NAMALWA (cell line): ENCODE data around the gene SERGEF.

Experiments
- DNase-seq: peaks from one replicate; pipeline ENCODE4 v3.0.0-alpha.2; 2015; ENCODE audit warnings: low spot score

The SERGEF gene

DNA sequence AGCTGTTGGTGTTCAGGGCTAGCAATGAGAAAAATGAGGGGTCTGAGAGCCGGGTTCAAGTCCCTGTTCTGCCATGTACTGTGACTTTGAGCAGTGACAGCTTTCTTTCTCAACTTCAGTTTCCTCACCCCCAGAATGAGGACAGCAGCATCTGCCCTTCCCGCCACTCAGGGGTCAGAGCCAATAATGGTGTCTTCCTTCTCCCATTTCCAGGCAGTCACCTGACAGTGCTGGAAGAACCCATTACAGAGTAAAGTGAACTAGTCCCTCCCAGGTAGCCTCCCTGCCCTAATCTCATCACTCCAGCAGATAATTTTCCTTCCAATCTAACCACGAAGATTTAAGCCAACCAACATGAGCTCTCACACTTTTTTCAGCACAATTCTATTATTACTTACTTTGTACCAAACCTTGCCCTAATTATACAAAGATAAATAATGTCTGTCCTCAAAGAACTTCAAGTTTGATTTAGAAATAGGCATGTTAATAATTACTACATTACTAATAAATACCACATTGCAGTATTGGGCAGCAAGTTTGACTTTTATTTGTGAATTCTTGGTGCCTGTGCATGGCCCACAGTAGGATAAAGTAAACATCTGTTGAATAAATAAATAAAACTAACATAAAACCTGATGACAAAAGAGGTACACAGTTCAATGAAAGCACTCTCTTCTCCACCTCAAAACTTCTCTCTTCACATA lies 61.0 kb downstream of the SERGEF start:
- DNase-seq: no peak

- no peak for DNase-seq
These were observed 62.2 kb downstream of the SERGEF start for GRCh38 chr11:17950644-17951043.

DNA sequence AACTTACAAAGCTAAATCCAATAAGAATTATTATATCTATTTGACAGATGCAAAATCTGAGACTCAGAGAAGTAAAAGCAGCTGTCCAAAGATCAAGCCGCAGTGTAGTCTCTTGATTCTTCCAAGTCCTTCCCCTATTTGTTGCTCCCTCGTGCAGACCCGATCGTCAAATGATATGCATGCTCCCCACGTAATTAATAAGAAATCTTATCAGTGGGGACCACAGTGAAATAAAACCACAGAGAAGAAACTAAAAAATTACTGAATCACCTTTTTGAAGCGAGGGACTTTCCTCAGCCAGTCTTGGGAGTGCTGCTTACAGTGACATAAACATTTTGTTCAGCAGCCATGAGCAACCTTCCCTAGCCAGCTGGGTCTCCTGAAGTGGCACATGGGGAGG lies 64.6 kb downstream of the SERGEF start:
- DNase-seq: no peak

GRCh38 chr11:17939542-17939941 lies 73.3 kb downstream of the SERGEF start:
- no peak for DNase-seq

DNA sequence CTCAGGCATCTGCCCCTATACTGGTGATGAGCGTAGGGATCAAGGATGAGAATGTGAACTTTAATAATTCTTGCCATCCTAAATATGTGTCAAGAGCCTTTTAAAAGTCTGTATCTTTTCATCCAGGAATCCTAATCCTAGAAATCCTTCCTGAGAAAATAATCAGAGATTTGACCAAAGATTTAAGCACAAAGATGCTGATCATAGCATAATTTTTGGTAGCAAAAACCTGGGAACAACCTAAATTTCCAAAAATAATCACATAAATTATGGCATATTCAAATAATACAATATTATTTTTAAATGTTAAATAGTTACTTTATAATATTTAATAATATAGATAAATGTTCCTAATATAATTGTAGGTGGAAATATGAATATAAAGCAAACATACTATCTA lies 76.1 kb downstream of the SERGEF start:
- DNase-seq: no peak

DNA sequence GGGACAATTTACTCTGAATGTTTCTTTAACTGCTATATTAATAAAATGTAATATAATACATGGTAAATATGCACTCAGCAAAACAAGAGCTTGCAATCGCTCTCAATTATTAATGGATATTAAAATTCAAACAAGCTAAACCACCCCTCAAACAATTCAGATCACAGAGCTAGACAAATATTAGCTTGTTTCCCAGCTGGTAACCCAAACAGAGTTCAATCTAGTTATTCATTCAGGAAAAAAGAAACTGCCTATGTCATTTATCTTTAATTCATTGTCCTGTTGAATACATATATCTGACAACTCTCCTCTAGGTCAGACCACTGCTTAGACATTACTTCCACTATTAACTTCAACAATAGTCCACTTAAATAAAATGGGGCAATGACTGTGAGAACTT lies 78.7 kb downstream of the SERGEF start:
- DNase-seq: no peak

- no peak for DNase-seq
These were observed 79.1 kb downstream of the SERGEF start for GRCh38 chr11:17933708-17934107.

DNA sequence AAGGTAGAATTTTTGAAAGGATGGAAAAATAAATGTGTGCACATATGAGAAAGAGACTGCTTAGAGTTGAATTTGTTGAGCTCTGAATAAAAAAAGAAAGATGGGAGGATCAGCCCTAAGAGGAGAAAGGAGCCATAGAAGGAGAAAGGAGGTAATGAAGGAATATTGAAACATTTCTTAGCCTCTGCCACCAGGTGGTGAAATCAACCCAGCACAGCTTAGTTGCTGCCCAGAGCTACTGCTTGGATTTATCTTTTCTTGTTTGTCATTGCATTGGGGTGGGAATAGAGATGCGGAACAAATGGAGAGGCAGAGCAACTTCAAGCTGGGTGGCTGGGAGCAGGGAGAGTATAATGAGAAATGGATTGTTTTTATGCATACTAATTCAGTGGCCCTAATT lies 80.4 kb downstream of the SERGEF start:
- no peak for DNase-seq

DNA sequence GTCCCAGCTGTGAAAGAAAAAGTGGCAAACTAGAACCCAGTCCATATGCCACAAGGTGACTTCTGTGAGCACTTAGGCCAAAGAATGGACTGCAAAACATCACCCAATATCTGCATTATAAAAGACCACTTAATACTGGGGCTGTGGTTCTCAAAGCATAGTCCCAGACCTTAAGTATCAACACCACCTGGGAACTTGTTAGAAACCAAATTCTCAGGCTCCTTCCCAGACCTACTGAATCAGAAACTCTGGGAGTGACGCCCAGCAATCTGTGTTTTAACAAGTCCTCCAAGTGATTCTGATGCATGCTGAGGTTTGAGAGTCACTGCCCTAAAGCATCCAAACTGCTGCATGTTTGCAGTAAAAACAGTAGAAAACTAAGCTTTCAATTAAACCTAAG lies 81.3 kb downstream of the SERGEF start:
- DNase-seq: no peak

GRCh38 chr11:17930544-17931125 lies 82.2 kb downstream of the SERGEF start:
- no peak for DNase-seq

DNA sequence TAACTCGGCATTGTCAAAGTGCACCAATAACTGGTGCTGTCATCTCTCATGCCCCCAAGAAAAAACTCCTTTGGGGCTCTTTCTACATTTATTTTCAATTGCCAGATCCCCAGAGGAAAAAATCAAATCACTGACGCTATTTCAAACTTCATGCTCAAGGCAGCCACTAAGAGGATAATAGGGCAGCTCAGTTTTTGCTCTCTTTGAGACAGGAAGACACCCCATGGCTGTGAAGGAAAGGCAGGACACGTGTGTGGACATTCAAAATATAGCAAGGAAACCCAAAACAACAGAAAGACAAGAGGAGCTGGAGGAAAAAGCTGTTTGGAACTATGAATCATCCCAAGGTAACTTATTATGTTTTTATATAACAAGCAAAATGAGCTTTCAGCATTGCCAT lies 83.7 kb downstream of the SERGEF start:
- no peak for DNase-seq

- no peak for DNase-seq
These were observed 85.0 kb downstream of the SERGEF start for GRCh38 chr11:17927681-17928343.

DNA sequence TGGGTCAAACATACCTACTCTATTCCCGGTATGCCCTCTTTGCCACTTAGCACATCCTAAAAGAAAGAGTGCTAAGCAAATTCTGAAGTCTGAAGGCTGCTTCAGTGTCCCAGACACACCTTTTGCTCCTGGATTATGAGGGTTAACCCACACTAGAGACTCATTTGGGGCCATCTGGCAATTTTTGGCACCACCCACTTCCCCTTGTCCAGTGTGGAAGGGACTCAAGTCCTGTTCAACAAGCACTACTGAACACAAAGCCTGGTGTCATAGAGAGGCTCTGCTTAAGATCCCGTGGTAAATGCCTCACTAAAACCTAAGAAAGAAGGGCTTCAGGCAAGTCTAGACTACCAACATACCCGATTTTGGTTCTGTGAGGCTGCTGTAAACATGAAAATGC lies 85.8 kb downstream of the SERGEF start:
- no peak for DNase-seq

GRCh38 chr11:17924713-17925112 lies 88.1 kb downstream of the SERGEF start:
- no peak for DNase-seq

DNA sequence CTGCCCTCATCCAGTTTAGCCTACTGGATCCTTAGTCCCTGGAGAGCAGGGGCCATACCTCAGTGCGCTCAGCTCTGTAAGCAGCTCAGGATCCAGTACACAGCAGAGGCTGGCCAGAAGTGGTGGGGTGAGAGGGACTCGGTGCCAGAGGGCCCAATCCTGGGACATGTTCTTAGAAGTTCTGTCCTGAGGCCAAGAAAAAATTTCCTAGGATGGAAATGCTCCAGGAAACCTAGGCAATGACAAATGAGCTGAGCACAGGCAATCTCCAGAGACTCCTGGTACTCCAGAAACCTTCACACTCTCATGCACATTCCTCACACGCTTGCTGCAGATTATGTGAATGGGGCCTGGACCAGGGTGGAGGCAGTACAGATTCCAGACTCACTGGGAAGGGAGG lies 89.6 kb downstream of the SERGEF start:
- no peak for DNase-seq

GRCh38 chr11:17922416-17922788 lies 90.4 kb downstream of the SERGEF start:
- no peak for DNase-seq

- DNase-seq: no peak
These were observed 91.0 kb downstream of the SERGEF start for GRCh38 chr11:17921659-17922415.

GRCh38 chr11:17918049-17918605 lies 94.7 kb downstream of the SERGEF start:
- no peak for DNase-seq

DNA sequence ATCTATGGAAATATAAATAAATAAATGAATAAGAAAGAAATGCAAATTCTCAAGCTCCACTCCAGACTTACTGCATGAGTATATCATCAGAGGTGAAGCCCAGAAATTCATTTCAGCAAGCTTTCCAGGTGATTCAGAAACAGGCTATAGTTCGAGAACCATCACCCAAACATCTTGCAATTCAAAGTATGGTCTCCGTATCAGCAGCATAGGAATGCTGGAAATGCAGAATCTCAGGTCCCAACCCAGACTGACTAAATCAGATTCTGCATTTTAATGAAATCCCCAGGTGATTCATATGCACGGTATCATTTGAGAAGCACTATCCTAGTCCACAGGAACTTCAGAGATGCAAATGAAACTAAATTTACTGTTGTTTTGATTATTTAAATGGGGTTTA lies 95.3 kb downstream of the SERGEF start:
- DNase-seq: no peak

DNA sequence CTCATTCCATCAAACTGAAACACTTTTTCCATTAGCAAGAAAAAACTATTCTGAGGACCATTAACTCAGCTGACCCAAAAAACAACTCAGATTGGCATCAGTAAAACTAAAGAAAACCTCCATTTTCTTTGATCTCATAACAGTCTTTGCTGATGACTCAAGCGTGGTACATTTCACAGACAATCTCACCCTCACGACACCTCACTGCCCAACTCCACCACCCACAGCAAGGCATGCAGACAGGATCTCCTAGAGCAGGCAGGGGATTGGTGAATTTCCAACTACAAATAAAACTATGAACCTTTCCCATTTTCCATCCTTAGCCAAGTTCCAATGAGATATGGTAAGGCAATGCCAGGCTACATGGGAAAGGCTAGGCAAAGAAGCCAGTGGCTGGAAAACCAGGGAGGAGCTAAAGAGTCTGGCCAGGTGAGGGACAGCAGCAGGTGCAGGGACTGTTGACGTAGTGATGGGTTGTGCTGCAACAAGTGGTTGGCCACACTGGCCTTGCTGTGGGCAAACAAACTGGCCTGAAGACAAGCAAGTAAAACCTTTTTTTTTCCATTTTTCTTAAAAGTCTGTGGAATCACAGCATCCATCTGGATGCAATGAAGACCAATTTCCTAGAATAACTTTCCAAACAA lies 97.2 kb downstream of the SERGEF start:
- DNase-seq: no peak

- DNase-seq: no peak
These were observed 97.9 kb downstream of the SERGEF start for GRCh38 chr11:17914957-17915356.

DNA sequence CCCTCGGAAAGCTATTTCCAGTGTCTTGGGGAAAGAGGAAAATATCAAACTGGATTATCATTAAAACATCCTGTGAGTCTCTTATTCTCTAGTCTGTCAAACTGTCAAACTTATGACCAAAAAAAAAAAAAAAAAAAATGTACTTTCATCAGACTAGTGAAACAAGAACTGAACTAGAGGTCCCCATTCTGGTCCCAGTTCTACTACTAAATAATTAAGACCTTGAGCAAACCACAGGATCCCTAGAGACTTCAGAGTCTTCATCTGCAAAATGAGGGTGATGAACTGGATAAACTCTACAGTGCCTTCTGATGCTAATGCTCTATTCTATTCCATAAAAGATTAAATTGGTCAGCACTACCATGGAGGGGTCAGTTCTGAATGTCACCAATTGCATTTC lies 105.8 kb downstream of the SERGEF start:
- no peak for DNase-seq
